Loucy (cell line): Measurements from ENCODE around the gene PPDPF.

Source experiments
- CTCF ChIP-seq: fragments of 200-600 bp; sonication (generic); conservative IDR thresholded peaks from 2 replicates; pipeline ENCODE4 v1.5.1; 2014; ENCODE audit warnings: mild to moderate bottlenecking, antibody characterized with exemption, low read length
- EZH2phosphoT487 ChIP-seq: fragments of 200-600 bp; IDR thresholded peaks from 2 replicates; pipeline ENCODE4 v1.6.1; 2018; ENCODE audit warnings: antibody characterized with exemption, mild to moderate bottlenecking, moderate library complexity, borderline replicate concordance

GRCh38 chr20:63483834-63484233, 36.7 kb upstream of the PPDPF start:
- peak; percentile 44 for TF ChIP-seq CTCF
- TF ChIP-seq EZH2phosphoT487: no peak
